Tibial nerve (tissue), 4 donors: ENCODE results near the gene ZNF827. TPM values are rescaled to one million over a fixed set of nuclear protein-coding genes. Genes with fewer than 3 reads are reported as not detected.

ENCODE experiments used
- DNase-seq, 2 donors: peaks; one replicate each; pipeline ENCODE4 v3.0.0-alpha.2; 2019; ENCODE audit warnings: low spot score in 2 of 2
- H3K27ac ChIP-seq, 4 donors: fragments of 200-600 bp; sonication (generic) in 3 of 4; one replicate each; pipeline ENCODE4 v1.5.1; 2017 to 2019; ENCODE audit warnings: mild to moderate bottlenecking in 1 of 4
- H3K27me3 ChIP-seq, 2 donors: fragments of 200-600 bp; sonication (generic) in 1 of 2; one replicate each; pipeline versions ENCODE4 v1.5.1 to v1.6.0; 2017 to 2019
- H3K36me3 ChIP-seq, 3 donors: fragments of 200-600 bp; sonication (generic); one replicate each; pipeline ENCODE4 v1.5.1; 2018 to 2019
- H3K4me1 ChIP-seq, 4 donors: fragments of 200-600 bp; sonication (generic) in 3 of 4; one replicate each; pipeline ENCODE4 v1.5.1; 2017 to 2019
- H3K4me3 ChIP-seq, 4 donors: fragments of 200-600 bp; sonication (generic) in 3 of 4; one replicate each; pipeline ENCODE4 v1.5.1; 2017 to 2019; ENCODE audit warnings: mild to moderate bottlenecking in 1 of 4, moderate library complexity in 1 of 4
- H3K9me3 ChIP-seq, 4 donors: fragments of 200-600 bp; sonication (generic) in 3 of 4; one replicate each; pipeline ENCODE4 v1.5.1; 2017 to 2019
- EP300 ChIP-seq, 2 donors: sonication (generic); formaldehyde crosslinking; IDR thresholded peaks; one replicate each; pipeline ENCODE4 v1.6.1; 2017; ENCODE audit warnings: antibody characterized with exemption in 2 of 2, mild to moderate bottlenecking in 1 of 2
- POLR2A ChIP-seq, 2 donors: fragments of 450-650 bp; IDR thresholded peaks; one replicate each; pipeline ENCODE4 v1.6.1; 2017; ENCODE audit warnings: antibody characterized with exemption in 2 of 2, mild to moderate bottlenecking in 2 of 2, moderate library complexity in 2 of 2
- WGBS, 2 donors: methylation state at CpG; one replicate each; pipeline ENCODE4 v1.1.5; 2018; 5-methylcytosine and 5-hydroxymethylcytosine counted together
- total RNA-seq, 4 donors: library from RNA; depleted of rRNA; stranded (reverse); fragments of >200 nt; gene quantifications; one replicate each; pipeline ENCODE4 v1.1.0, GENCODE V29; 2016
- TF ChIP-seq, protein P1 (sequence below), 5 experiments: fragments of 200-600 bp in 3 of 5; fragments of 450-650 bp in 2 of 5; sonication (generic) in 3 of 5; IDR thresholded peaks; one replicate each; pipeline ENCODE4 v1.5.1; 2016 to 2019; ENCODE audit warnings: antibody characterized with exemption in 5 of 5, mild to moderate bottlenecking in 3 of 5, moderate library complexity in 2 of 5

Gene ZNF827
- total RNA-seq, 4 donors from 2014 or later = 3.7 to 10.0 (median 6.4) TPM

DNA sequence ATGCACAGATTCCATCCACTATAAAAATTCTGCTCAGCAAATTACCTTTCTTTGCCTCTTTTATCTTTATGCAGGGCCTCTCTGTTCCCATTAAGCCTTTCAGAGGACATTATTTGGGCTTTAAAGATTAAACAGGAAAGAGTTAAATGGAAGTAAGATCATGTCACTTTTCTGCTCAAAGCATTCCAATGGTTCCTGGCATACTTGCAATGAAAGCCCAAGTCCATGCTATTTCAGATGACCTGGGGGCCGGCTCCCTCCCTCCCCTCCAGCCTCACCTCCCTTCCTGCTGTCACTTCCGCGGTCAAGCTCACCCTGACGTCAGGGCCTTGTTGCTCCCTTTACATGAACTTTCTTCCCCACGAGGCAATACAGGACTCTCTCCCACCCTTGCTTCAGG lies 133.1 kb downstream of the ZNF827 start:
- TF ChIP-seq, protein P1, sequence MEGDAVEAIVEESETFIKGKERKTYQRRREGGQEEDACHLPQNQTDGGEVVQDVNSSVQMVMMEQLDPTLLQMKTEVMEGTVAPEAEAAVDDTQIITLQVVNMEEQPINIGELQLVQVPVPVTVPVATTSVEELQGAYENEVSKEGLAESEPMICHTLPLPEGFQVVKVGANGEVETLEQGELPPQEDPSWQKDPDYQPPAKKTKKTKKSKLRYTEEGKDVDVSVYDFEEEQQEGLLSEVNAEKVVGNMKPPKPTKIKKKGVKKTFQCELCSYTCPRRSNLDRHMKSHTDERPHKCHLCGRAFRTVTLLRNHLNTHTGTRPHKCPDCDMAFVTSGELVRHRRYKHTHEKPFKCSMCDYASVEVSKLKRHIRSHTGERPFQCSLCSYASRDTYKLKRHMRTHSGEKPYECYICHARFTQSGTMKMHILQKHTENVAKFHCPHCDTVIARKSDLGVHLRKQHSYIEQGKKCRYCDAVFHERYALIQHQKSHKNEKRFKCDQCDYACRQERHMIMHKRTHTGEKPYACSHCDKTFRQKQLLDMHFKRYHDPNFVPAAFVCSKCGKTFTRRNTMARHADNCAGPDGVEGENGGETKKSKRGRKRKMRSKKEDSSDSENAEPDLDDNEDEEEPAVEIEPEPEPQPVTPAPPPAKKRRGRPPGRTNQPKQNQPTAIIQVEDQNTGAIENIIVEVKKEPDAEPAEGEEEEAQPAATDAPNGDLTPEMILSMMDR (IDR thresholded peaks at IDR 0.05) = no peak
- TF ChIP-seq EP300 (IDR thresholded peaks at IDR 0.05) (no peak), POLR2A (IDR thresholded peaks at IDR 0.05) (no peak)

DNA sequence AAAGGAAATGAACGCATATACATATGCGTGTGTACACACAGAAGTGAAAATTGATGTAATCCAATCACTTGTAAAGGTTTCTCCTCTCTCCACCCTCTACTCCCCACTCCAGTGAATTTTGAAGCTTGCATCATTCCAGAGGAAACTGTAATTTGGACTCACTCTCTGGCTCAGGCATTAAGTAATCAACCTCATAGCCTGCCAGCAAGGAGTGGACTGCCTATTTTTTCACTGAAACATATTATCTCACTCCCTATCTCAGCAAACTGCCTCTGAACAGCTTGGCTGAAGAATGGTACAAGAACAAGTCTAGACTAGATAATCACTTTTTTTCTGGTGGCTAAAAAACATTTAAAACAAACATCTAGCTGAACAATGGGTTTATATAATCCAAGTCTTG lies 134.5 kb downstream of the ZNF827 start:
- DNase-seq = peak in 1 of 2 donors; percentile 38

More for the DNA sequence above, 133.1 kb downstream of the ZNF827 start:
- 43 to 52% methylated on average over 5 of the region's 5 CpGs for WGBS, 2 donors
- peaks cover 0 to 5% (median 0%) of the 10 kb centered on the region in 4 donors for H3K4me1 ChIP-seq
- H3K27me3 ChIP-seq = no peaks in the 10 kb centered on the region
- no peak overlapping the region for H3K4me3 ChIP-seq
- DNase-seq = no peak
- H3K36me3 ChIP-seq = no peaks in the 10 kb centered on the region
- no peaks in the 10 kb centered on the region for H3K9me3 ChIP-seq
- H3K27ac ChIP-seq = no peak overlapping the region

DNA sequence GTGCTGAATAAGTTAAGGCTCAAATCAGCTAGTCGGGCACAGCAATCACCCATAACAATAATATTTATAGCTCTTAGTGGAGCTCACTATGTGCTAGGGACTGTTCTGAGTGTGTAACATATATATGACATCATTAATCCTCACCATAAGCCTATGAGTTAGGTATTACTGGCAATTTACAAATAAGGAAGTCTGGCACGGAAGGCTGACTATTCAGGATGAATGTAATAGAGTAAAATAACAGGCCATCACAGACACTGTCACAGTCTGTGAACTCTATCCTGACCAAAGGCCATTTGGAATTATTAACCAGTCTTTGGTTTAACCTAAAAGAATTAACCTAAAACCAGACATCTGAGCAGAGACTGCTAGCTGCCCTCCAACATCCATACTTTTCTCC lies 139.4 kb downstream of the ZNF827 start:
- 60 to 96% methylated on average over 2 of the region's 2 CpGs for WGBS, 2 donors
- H3K9me3 ChIP-seq = no peaks in the 10 kb centered on the region
- H3K36me3 ChIP-seq = no peaks in the 10 kb centered on the region

More for the DNA sequence above, 134.5 kb downstream of the ZNF827 start:
- H3K27me3 ChIP-seq = no peaks in the 10 kb centered on the region
- WGBS, 2 donors = 60 to 72% methylated on average over 2 of the region's 2 CpGs
- H3K27ac ChIP-seq = no peak overlapping the region
- H3K36me3 ChIP-seq = no peaks in the 10 kb centered on the region
- TF ChIP-seq POLR2A (IDR thresholded peaks at IDR 0.05) = no peak
- TF ChIP-seq, protein P1 (IDR thresholded peaks at IDR 0.05) = no peak
- peak in 1 of 2 donors; percentile 32 for TF ChIP-seq EP300 (IDR thresholded peaks at IDR 0.05)
- H3K4me1 ChIP-seq = peaks cover 0 to 5% (median 0%) of the 10 kb centered on the region in 4 donors
- no peak overlapping the region for H3K4me3 ChIP-seq
- no peaks in the 10 kb centered on the region for H3K9me3 ChIP-seq

DNA sequence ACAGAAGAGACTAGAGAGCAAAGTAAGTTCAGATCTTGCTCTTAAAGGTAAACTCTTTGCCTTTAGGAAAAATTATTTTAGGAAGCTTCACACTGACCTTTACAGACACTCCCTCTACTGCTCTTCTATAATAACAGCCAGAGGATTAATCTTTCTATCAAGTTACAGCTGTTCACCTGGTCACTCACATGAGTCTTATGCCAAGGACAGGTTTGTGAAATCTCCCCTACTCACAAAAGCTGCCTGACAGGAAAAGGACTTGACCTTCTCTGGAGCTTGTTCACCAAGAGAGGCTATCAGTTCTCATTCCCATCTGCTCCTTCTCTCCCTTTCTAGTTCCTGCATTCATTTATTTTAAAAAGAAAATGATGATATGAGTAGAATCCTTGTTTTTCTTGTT lies 141.3 kb downstream of the ZNF827 start:
- Histone ChIP-seq H3K27me3 (no peaks in the 10 kb centered on the region), H3K36me3 (no peaks in the 10 kb centered on the region), H3K4me1 (no peaks in the 10 kb centered on the region), H3K27ac (no peak overlapping the region), H3K4me3 (no peak overlapping the region), H3K9me3 (no peaks in the 10 kb centered on the region)
- DNase-seq = no peak
- TF ChIP-seq EP300 (IDR thresholded peaks at IDR 0.05) (no peak), POLR2A (IDR thresholded peaks at IDR 0.05) (no peak)
- TF ChIP-seq, protein P1 (IDR thresholded peaks at IDR 0.05) = no peak

More for the DNA sequence above, 139.4 kb downstream of the ZNF827 start:
- H3K4me3 ChIP-seq = no peak overlapping the region
- H3K27ac ChIP-seq = no peak overlapping the region
- no peak for DNase-seq
- H3K4me1 ChIP-seq = peaks cover 0 to 5% (median 0%) of the 10 kb centered on the region in 4 donors
- H3K27me3 ChIP-seq = no peaks in the 10 kb centered on the region
- TF ChIP-seq, protein P1 (IDR thresholded peaks at IDR 0.05) = no peak
- no peak for TF ChIP-seq EP300 (IDR thresholded peaks at IDR 0.05)
- TF ChIP-seq POLR2A (IDR thresholded peaks at IDR 0.05) = no peak

DNA sequence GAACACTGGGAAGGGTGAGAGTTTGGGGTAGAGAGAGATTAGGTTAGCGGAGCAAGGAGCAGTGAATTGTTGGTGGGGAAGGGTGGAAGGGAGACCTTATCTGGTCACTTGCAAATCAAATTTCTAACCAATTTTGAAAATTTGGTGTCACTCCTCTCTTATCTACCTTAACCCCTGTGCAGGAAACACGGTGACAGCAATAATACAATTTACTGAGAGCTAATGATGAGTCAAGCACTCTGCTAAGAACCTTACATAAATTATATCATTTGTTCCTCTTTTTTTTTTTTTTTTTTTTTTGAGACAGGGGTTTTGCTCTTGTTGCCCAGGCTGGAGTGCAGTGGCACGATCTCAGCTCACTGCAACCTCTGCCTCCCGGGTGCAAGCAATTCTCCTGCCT lies 142.3 kb downstream of the ZNF827 start:
- Histone ChIP-seq H3K4me3 (no peak overlapping the region), H3K27me3 (no peaks in the 10 kb centered on the region), H3K36me3 (no peaks in the 10 kb centered on the region), H3K4me1 (no peaks in the 10 kb centered on the region), H3K27ac (no peak overlapping the region), H3K9me3 (no peaks in the 10 kb centered on the region)
- WGBS, 2 donors = 90% methylated on average over 4 of the region's 4 CpGs
- TF ChIP-seq EP300 (IDR thresholded peaks at IDR 0.05) = no peak
- DNase-seq = no peak

DNA sequence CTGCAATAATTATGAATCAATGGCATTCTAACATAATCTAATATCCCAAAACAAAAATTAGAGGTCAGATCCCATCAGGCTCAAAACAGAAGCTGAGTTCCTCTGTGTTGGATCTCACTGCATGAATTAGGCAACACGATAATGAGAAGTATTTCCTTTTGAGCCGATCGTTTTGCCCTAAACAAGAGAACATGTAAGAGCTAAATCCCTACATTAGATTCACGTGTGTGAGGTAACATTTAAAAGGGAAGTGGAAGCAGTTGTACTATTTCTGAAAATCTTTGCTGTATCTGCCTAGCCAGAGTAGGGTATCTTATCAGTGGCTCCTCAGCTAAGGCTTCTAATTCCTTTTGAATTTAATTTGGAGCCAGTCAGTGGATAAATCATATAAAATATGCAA lies 143.1 kb downstream of the ZNF827 start:
- no peaks in the 10 kb centered on the region for H3K36me3 ChIP-seq
- WGBS, 2 donors = 75 to 77% methylated on average over 4 of the region's 4 CpGs
- no peaks in the 10 kb centered on the region for H3K9me3 ChIP-seq
- H3K4me1 ChIP-seq = no peaks in the 10 kb centered on the region
- TF ChIP-seq, protein P1 (IDR thresholded peaks at IDR 0.05) = no peak
- TF ChIP-seq POLR2A (IDR thresholded peaks at IDR 0.05) (no peak), EP300 (IDR thresholded peaks at IDR 0.05) (no peak)
- no peaks in the 10 kb centered on the region for H3K27me3 ChIP-seq
- no peak overlapping the region for H3K27ac ChIP-seq
- DNase-seq = no peak
- H3K4me3 ChIP-seq = no peak overlapping the region
